GM21390 (cell line): Measurements from ENCODE around the gene ABHD14A.

ENCODE experiments used
- ATAC-seq: cut with Tn5 transposase; IDR thresholded peaks from one replicate; pipeline ENCODE4 v1.9.1; 2021; ENCODE audit not compliant: unreplicated experiment

ABHD14A gene

DNA sequence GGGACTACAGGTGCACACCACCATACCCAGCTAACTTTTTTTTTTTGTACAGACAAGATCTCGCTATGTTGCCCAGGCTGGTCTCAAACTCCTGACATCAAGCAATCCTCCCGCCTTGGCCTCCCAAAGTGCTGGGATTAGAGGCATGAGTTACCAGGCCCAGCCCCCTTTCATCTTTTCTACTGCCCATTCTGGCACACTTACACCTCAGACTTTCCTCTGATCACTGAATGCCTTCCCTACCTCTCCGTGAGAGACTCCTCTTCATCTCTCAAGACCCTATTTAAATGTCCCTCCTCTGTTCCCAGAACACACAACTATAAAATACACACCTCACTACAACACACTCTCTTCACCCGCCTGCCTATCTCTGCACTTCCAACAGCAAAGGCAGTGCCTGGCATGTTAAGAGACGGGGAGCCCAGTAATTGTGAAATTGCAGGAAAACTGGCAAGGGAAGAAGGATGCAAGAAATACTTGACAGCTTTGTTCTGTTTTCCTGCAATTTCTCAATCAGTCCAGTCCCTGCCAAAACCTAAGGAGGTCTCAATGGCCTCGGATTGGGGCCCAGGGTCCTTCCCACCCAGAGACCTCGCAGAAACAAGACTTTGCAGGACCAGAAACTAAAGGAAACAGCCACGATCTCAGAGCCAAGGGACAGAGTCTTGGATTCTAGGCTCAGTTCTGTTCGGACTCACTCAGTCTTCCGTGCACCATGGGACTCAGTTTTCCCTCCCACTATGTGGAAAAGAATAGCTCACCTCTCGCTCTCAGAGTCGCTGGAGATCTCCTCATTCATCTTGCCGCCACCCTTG is 34.0 kb upstream of the ABHD14A start:
- no peak for ATAC-seq

DNA sequence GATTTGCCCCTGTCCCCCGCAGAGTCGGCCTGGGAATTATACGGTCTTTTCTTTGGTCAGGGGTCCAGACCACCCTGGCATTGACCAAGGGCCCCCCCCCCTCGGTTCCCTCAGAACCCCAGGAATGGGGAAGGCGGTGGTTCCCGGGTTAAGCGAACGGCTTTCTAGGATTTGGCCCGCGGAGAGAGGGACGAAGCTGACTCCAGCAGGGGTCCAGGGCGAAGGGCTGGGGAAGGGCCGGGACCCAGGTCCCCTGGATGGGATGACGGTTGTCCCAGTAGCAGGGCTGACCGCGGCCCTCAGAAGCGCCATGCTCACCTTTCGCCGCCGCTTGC is 33.4 kb upstream of the ABHD14A start:
- ATAC-seq, result no peak

DNA sequence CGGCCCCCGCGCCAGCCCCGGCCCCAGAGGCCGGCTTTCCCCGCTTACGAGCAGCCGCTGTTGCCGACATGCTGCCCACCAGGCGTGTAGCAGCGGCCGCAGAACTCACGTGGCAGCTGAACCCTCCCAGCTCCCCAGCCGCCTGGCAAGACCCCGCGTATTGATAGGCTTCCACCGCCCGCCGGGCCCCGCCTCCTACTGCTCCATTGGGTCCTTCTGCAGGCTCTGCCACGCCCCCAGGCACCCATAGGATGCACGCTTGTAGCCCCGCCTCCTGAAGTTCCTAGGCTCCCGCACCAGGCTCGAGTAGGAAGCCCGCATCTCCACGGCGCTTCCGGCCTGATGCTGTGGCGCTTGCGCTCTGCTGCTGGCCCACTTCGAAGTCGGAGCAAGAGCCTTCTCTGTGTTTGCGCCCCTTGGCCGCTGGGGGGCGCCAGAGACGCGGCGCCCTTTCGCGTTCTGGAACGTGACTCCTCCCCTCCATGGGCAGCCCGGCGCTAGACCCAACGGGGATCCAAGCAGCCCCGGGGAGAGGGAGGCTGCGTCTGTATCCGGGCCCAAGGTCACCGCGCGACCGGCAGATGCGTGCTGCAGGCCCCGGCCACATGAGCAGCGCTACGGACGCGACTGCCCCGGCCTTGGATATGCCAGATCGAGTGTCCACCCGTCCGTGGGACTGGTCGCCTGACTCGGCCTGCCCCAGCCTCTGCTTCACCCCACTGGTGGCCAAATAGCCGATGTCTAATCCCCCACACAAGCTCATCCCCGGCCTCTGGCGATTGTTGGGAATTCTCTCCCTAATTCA is 32.9 kb upstream of the ABHD14A start, which contains the start of the genes PARP3 and RRP9:
TSS of gene PARP3 (plus strand) at position 566 of the 805 bp plus-strand sequence. CDS start 993 bp downstream, outside the sequence.
TSS of gene RRP9 (minus strand) at position 107 of the 805 bp plus-strand sequence. CDS start at position 70, 37 bp downstream.
- peak; percentile 91 for ATAC-seq

DNA sequence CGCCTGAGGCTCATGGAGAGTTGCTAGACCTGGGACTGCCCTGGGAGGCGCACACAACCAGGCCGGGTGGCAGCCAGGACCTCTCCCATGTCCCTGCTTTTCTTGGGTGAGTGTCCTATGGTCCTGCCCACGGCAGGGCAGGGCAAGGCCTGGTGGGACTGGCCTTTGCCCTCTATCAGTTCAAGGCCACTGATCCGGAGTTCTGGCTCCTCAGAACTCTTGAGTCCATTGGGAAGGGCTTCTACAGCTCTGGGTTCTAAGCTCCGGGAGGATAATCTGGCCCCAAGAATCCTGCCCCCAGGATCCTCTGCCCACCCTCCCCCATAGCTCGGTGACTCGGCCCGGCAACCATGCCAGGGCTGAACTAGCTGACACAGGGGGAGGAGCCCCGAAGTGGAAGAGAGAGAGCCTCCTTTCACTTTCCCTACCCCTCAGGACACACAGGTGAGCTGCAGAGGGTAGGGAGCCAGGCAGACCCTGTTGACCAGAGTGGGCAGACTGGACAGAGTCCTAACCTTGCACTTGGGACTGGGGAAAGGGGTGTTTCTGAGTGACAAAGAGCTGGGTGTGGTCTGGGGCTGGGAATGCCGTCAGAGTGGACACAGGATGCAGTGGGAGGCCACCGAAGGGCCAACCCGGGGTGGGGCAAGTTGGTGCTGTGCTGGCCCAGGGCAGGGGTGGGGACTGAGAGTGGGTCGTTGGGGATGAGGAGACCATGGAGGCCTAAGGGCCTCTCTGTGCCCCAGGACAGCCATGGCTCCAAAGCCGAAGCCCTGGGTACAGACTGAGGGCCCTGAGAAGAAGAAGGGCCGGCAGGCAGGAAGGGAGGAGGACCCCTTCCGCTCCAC is 32.0 kb upstream of the ABHD14A start:
- no peak for ATAC-seq

DNA sequence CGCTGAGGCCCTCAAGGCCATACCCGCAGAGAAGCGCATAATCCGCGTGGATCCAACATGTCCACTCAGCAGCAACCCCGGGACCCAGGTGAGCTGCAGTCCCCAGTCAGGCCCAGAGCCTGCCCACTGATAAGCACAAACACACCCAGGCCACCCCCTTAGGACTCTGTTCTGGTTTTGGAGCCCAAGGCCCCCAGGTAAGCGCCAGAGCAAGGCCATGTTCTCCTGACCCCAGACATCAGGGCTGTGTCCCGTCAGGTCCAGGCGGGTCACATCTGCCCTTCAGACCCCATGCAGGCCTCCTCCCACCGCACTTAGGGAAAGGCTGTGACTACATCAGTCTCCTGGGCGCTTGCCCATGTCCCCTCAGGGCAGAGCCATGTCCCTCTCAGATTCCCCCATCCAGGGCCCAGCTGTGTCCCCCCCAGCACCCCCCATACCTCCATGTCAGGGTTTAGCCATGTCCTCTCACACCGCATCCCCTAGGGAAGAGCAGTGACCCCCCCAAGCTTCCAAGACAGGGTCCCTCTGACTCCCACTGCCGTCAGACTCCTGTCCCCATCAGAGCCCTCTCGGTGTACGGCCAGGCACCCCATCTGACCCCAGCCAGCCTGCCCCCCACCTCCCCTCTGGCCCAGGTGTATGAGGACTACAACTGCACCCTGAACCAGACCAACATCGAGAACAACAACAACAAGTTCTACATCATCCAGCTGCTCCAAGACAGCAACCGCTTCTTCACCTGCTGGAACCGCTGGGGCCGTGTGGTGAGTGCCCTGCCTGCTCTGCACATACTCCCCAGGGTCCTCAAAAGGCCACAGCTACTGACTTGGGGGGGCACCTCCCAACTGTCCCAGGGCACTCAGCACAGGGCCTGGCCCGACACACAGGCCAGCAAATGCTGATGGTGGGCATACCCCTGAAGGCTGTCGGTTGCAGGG is 31.1 kb upstream of the ABHD14A start:
- no peak for ATAC-seq

DNA sequence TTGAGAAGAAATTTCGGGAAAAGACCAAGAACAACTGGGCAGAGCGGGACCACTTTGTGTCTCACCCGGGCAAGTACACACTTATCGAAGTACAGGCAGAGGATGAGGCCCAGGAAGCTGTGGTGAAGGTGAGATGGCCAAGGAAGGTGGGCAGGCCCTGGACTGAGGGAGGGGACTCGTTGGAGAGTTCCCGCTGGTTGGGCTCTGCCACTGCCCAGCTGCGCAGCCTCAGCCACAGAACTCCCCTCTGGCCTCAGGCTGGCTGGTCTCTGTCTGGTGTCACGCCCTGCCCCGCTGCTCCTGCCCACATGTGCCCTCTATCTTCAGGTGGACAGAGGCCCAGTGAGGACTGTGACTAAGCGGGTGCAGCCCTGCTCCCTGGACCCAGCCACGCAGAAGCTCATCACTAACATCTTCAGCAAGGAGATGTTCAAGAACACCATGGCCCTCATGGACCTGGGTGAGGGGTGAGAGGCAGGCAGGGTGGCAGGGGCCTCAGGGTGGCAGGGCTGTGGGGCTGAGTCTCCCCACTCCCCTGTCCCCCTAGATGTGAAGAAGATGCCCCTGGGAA is 30.3 kb upstream of the ABHD14A start:
- ATAC-seq, result no peak

DNA sequence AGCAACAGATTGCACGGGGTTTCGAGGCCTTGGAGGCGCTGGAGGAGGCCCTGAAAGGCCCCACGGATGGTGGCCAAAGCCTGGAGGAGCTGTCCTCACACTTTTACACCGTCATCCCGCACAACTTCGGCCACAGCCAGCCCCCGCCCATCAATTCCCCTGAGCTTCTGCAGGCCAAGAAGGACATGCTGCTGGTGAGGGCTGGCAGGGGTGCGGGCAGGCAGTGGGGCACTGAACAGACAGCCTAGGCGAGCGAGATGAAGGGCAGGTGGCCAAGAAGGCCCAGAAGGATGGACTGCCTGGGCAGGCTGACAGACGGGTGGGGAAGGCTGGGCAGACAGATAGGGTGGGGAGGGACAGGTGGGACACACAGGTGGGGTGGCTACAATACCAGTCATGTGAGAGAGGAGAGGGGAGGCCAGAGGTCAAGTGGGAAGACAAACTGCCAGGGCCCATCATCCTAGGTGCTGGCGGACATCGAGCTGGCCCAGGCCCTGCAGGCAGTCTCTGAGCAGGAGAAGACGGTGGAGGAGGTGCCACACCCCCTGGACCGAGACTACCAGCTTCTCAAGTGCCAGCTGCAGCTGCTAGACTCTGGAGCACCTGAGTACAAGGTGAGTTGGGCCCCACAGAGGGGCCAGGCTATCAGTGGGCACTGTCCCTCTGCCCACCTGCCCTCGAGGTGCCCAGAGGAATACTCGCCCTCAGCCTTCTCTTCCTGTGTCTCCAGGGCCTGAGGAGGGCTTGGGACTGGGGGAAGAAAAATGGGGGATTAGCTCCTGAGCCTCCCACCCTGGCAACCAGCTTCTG is 29.6 kb upstream of the ABHD14A start:
- no peak for ATAC-seq

DNA sequence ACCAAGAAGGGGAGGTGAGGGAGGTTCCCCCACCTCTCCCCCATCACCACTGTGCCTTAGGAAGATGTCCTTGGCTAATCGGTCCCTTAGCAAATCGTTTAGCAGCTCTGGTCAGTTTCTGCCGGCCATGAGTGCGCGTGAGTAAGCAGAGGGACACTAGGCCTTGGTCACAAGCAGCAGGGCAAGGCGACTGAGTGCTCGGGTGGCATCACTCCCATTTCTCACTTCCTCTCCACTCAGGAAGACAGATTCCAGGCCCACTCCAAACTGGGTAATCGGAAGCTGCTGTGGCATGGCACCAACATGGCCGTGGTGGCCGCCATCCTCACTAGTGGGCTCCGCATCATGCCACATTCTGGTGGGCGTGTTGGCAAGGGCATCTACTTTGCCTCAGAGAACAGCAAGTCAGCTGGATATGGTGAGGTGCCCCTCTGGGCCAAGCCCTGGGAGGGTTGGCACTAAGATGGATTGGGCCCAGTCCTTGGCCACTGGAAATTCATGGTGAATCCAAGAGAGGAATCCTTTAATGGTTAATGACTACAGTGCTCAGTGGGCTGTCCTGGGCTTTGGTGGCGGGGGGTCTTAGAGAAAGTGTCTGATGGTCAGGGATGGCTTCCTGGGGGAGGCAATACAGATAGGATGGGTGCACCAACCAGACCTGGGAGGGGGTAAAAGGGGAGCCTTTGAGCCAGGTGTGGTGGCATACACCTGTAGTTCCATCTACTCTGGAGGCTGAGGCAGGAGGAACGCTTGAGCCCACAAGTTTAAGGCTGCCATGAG is 28.7 kb upstream of the ABHD14A start:
- no peak for ATAC-seq

DNA sequence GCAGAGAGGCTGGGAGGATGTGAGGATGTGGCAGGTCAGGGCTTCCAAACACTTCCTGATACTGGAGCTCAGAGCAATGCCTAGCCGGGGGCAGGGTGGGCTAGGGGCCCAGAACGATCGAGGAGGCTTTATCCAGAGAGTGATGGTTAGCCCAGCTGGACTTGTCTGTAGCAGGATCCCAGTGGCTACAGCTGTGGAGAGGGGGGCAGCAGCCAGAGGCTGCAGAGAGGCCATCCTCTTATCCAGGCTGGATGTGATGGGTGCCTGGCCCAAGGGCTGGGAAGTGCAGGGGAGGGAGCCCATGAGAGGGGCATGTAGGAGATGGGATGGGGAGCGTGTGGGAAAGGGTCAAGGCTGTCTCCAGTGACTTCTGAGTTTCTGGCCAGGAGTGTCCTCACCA is 28.1 kb upstream of the ABHD14A start:
- no peak for ATAC-seq

DNA sequence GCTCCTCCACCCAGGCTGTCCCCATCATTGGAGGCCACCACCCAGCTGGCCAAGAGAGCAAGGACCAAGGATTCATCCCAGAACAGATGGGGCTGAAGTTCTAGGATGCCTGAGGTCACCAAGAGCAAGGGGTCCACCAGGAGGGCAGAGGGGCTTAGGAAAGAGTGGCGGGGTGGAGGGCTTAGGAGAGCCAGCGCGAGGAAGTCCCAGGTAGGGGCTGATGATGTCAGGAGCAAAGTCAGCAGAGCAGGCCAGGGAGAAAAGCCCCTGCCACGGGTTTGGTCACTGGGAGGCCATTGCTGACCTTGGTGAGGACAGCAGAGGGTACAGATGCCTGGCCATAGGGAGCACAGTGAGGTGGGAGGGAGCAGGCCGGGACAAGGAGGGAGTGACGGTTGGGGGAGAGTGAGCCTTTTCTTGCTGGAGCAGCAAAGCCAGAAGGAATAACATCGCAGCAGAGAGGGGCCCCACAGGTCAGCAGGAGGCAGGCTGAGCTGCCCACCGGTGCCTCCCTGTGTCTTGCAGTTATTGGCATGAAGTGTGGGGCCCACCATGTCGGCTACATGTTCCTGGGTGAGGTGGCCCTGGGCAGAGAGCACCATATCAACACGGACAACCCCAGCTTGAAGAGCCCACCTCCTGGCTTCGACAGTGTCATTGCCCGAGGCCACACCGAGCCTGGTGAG is 27.5 kb upstream of the ABHD14A start:
- no peak for ATAC-seq

DNA sequence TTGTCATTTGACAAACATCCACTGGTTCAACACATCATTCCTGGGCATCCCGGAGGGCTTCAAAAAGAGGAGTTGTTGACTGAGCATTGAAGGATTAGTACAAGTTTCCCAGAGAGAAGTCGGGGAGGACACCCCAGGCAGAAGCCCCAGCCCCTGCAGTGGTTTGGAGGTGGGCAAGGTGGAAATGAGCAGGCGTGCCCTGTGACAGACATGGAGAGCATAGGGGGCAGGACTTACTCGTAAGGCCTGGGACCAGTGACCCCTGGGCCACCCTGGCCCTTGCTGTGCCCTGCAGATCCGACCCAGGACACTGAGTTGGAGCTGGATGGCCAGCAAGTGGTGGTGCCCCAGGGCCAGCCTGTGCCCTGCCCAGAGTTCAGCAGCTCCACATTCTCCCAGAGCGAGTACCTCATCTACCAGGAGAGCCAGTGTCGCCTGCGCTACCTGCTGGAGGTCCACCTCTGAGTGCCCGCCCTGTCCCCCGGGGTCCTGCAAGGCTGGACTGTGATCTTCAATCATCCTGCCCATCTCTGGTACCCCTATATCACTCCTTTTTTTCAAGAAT is 26.8 kb upstream of the ABHD14A start:
- no peak for ATAC-seq

DNA sequence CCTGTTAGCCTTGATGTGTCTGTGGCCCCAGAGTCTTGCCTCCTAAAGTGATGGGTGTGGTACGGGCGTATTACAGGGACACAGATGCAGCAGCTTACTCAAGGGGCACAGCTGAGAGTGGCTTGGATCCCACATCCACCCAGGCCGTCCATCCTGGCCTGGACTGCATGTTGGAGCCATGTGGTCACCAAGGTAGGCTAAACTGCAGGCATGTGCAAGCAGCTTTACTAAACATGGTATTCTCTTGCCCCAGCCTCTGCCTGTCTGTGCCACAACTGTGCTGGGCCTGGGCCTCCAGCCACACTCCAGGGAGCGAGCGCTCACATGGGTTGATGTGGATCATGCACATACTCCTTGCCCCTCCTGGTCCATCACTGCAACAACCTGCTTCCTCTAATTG is 25.7 kb upstream of the ABHD14A start:
- no peak for ATAC-seq

DNA sequence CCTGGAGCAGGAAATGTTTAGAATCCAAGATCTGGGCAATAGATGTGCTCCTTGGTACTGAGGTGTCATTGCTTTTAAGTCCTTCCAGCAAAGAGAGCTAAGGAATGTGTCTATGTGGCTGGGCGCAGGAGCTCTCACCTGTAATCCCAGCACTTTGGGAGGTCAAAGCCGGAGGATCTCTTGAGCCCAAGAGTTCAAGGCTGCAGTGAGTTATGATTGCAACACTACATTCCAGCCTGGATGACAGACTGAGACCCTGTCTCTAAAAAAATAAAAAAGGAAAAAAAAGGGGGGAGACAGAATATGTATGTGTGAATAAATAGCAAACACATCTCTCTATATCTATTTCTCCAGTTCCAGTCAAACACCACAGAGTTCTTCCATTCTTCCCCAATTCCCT is 24.0 kb upstream of the ABHD14A start:
- ATAC-seq, result no peak

DNA sequence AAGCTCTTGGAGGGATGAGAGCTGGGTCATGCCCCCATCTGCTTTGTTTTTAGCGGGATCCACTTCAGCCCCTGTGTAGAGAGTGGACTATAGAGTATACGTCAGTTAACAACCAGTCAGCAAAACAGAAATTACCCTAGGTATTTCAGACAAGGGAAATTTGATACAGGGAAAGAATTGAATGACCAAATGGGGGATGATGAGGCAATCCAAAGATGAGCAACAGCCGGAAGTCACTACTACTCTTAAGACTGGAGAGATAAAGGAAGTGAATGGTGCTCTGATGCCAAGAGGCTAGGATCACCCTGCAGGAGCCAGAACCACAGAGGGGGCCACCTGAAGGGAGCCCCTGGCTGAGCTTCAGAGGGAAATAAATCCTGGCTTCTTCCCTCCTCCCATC is 21.4 kb upstream of the ABHD14A start:
- ATAC-seq, result no peak

DNA sequence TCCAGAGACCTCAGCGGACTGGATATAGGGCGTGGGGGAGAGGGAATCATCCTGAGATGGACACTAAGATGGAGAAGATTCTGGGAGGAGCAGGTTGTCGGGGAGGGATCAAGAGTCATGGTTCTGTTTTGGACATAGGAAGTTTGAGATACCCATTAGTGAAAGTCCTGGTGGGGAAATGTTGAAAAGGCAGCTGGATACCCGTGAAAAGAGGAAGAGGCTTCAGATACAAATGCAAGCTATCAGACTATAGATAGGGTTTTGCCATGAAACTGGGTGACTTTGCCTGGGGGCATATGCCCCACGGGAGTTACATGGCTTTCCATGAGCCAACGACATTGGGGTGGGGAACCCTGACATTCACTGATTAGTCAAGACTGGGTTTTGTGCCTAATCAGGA is 20.8 kb upstream of the ABHD14A start:
- no peak for ATAC-seq

DNA sequence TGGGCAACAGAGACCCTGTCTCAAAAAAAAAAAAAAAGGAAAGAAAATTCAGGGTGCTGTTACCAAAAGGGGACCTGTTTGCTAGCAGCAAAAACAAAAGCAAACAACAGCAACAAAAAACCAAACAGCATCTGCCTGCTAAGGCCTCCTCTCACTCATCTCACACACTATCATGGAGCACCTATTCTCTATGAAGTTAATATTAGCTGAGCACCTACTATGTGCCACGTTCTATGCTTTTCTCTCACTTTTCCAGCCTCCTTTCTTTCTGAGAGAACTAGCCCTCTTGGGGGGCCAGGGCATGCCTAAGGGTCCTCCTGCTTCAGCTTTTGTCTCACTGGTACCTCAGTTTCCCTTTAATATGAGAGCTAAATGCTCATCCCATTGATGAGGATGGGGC is 20.2 kb upstream of the ABHD14A start:
- ATAC-seq, result no peak

DNA sequence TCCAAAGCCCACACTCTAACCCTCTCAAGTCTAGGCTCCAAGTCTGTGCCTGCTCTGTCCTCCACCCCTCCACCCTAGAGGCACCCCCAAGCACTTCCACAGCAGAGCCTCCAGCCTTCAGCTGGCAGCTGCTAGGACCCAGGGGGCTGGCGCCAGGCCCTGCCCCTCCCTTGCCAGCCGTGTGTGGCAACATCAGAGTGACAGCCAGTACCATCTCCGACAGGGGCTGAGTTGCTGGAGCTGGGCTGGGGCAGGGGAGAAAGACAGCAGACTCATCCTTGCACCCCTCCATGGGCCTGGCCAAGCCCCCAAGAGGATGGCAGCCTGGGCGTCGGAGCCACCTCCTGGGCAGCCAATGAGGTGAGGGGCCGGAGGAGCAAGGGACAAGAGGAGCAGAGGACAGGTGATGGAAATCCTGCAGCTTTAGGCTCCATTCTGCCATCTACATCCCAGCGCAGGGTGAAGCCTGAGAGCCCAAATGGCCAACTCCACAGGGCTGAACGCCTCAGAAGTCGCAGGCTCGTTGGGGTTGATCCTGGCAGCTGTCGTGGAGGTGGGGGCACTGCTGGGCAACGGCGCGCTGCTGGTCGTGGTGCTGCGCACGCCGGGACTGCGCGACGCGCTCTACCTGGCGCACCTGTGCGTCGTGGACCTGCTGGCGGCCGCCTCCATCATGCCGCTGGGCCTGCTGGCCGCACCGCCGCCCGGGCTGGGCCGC is 19.5 kb upstream of the ABHD14A start, which contains the start of gene GPR62:
TSS of gene GPR62 (plus strand) at position 207 of the 718 bp plus-strand sequence. CDS start at position 479, 272 bp downstream.
- no peak for ATAC-seq
